Muscle layer of duodenum (tissue), 2 donors: Measurements from ENCODE around the gene ASCC2.

Experiments used
- H3K27ac ChIP-seq: one replicate; pipeline ENCODE4 v1.7.0; 2013; ENCODE audit warnings: mild to moderate bottlenecking, low read length
- H3K27me3 ChIP-seq: one replicate; pipeline ENCODE4 v1.7.0; 2013; ENCODE audit warnings: low read depth, mild to moderate bottlenecking, control low read depth, low read length
- H3K36me3 ChIP-seq, 2 donors: one replicate each; pipeline ENCODE4 v1.7.0; 2013; ENCODE audit warnings: low read length in 2 of 2, control low read depth in 1 of 2, mild to moderate bottlenecking in 1 of 2; ENCODE audit not compliant: insufficient read depth in 2 of 2, control insufficient read depth in 1 of 2
- H3K4me1 ChIP-seq, 2 donors: one replicate each; pipeline ENCODE4 v1.7.0; 2013; ENCODE audit warnings: low read length in 2 of 2, mild to moderate bottlenecking in 2 of 2, control low read depth in 1 of 2, moderate library complexity in 1 of 2; ENCODE audit not compliant: insufficient read depth in 2 of 2, control insufficient read depth in 1 of 2
- H3K4me3 ChIP-seq, 2 donors: one replicate each; pipeline ENCODE4 v1.7.0; 2013; ENCODE audit warnings: low read length in 2 of 2, low read depth in 1 of 2, mild to moderate bottlenecking in 1 of 2
- H3K9me3 ChIP-seq, 2 donors: one replicate each; pipeline ENCODE4 v1.7.0; 2013; ENCODE audit warnings: low read length in 2 of 2, control low read depth in 1 of 2, mild to moderate bottlenecking in 1 of 2; ENCODE audit not compliant: control insufficient read depth in 1 of 2
- donor health status: healthy.

ASCC2 gene

GRCh38 chr22:29784451-29785361, 53.4 kb downstream of the ASCC2 start:
- H3K27ac ChIP-seq = peak overlapping the region; percentile 56
- H3K36me3 ChIP-seq = peaks cover 12 to 22% of the 10 kb centered on the region in 2 donors
- H3K4me1 ChIP-seq = peaks cover 8 to 24% of the 10 kb centered on the region in 2 donors
- no peak overlapping the region for H3K4me3 ChIP-seq
- no peaks in the 10 kb centered on the region for H3K27me3 ChIP-seq
- no peaks in the 10 kb centered on the region for H3K9me3 ChIP-seq

- H3K27ac ChIP-seq = peak overlapping the region; percentile 54
- H3K36me3 ChIP-seq = no peaks in the 10 kb centered on the region
- no peaks in the 10 kb centered on the region for H3K27me3 ChIP-seq
- no peaks in the 10 kb centered on the region for H3K9me3 ChIP-seq
- no peak overlapping the region for H3K4me3 ChIP-seq
- peaks cover 8 to 24% of the 10 kb centered on the region in 2 donors for H3K4me1 ChIP-seq
Measured at GRCh38 chr22:29782061-29782845, 55.8 kb downstream of the ASCC2 start.

GRCh38 chr22:29780748-29781676, 57.1 kb downstream of the ASCC2 start:
- Histone ChIP-seq H3K36me3 (no peaks in the 10 kb centered on the region), H3K27me3 (no peaks in the 10 kb centered on the region), H3K9me3 (no peaks in the 10 kb centered on the region), H3K4me1 (peaks cover 8 to 24% of the 10 kb centered on the region in 2 donors), H3K27ac (peak overlapping the region; percentile 65), H3K4me3 (no peak overlapping the region)

GRCh38 chr22:29780220-29780619, 57.9 kb downstream of the ASCC2 start:
- no peaks in the 10 kb centered on the region for H3K27me3 ChIP-seq
- peaks cover 8 to 24% of the 10 kb centered on the region in 2 donors for H3K4me1 ChIP-seq
- no peak overlapping the region for H3K4me3 ChIP-seq
- H3K9me3 ChIP-seq = no peaks in the 10 kb centered on the region
- no peak overlapping the region for H3K27ac ChIP-seq
- no peaks in the 10 kb centered on the region for H3K36me3 ChIP-seq

- no peaks in the 10 kb centered on the region for H3K9me3 ChIP-seq
- H3K27ac ChIP-seq = no peak overlapping the region
- peaks cover 3 to 14% of the 10 kb centered on the region in 2 donors for H3K4me1 ChIP-seq
- H3K27me3 ChIP-seq = no peaks in the 10 kb centered on the region
- peaks cover 11 to 21% of the 10 kb centered on the region in 2 donors for H3K36me3 ChIP-seq
- no peak overlapping the region for H3K4me3 ChIP-seq
Measured at GRCh38 chr22:29773233-29773632, 64.8 kb downstream of the ASCC2 start.

GRCh38 chr22:29772170-29772641, 65.9 kb downstream of the ASCC2 start:
- H3K4me3 ChIP-seq = no peak overlapping the region
- H3K27me3 ChIP-seq = no peaks in the 10 kb centered on the region
- peaks cover 11 to 21% of the 10 kb centered on the region in 2 donors for H3K36me3 ChIP-seq
- H3K27ac ChIP-seq = no peak overlapping the region
- H3K9me3 ChIP-seq = no peaks in the 10 kb centered on the region
- H3K4me1 ChIP-seq = peaks cover 9 to 20% of the 10 kb centered on the region in 2 donors

GRCh38 chr22:29769723-29770321, 68.3 kb downstream of the ASCC2 start:
- Histone ChIP-seq H3K4me3 (no peak overlapping the region), H3K4me1 (peaks cover 9 to 31% of the 10 kb centered on the region in 2 donors)

GRCh38 chr22:29768052-29768693, 69.9 kb downstream of the ASCC2 start:
- H3K4me1 ChIP-seq = peaks cover 9 to 31% of the 10 kb centered on the region in 2 donors
- no peaks in the 10 kb centered on the region for H3K9me3 ChIP-seq
- peaks cover 11 to 21% of the 10 kb centered on the region in 2 donors for H3K36me3 ChIP-seq
- H3K27me3 ChIP-seq = no peaks in the 10 kb centered on the region
- H3K4me3 ChIP-seq = peak overlapping the region; percentile 99 to 100
- H3K27ac ChIP-seq = peak overlapping the region; percentile 95

More at GRCh38 chr22:29769723-29770321, 68.3 kb downstream of the ASCC2 start:
- peaks cover 11 to 21% of the 10 kb centered on the region in 2 donors for H3K36me3 ChIP-seq
- no peaks in the 10 kb centered on the region for H3K27me3 ChIP-seq
- H3K9me3 ChIP-seq = no peaks in the 10 kb centered on the region
- H3K27ac ChIP-seq = no peak overlapping the region

- H3K9me3 ChIP-seq = no peaks in the 10 kb centered on the region
- H3K27ac ChIP-seq = peak within 1 kb of the TSS; percentile 95
- H3K4me1 ChIP-seq = peaks cover 9 to 31% of the 10 kb centered on the region in 2 donors
- peaks cover 11 to 21% of the 10 kb centered on the region in 2 donors for H3K36me3 ChIP-seq
- peak within 1 kb of the TSS; percentile 99 to 100 for H3K4me3 ChIP-seq
- no peaks in the 10 kb centered on the region for H3K27me3 ChIP-seq
Measured at GRCh38 chr22:29767171-29768051, 70.7 kb downstream of the ASCC2 start, which contains the start of gene UQCR10. Gene UQCR10 (plus strand): TSS chr22:29767369. CDS start chr22:29767399, 30 bp downstream.
